GM04504 (cell line): ENCODE results near the gene CBFB.

Experiments
- DNase-seq: peaks from one replicate; pipeline ENCODE4 v3.0.0-alpha.2; 2012; ENCODE audit warnings: low read depth

Gene CBFB

GRCh38 chr16:67129422-67129821 is 100.5 kb downstream of the CBFB start:
- no peak for DNase-seq

DNA sequence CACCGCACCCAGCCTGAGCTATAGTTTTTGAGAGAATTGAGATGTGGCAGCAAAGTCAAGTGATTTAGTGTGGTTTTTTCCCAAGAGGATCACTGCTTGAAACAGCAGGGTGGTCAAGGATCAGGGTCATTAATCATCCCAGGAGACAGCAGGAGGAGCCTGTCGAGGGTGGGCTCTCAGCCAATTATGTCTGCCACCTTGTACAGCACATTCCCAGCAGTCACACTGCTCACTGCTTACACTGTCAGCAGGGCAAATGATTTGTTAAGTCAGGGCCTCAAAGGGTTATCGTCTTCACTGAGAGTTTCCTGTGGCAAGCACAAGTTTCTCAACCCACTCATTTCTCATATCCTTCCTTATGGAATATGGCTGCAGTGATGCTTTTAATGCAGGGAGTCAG is 108.7 kb downstream of the CBFB start:
- no peak for DNase-seq

- DNase-seq: no peak
Observed at GRCh38 chr16:67141391-67141790, 112.4 kb downstream of the CBFB start.

- no peak for DNase-seq
Observed at GRCh38 chr16:67142342-67142741, 113.4 kb downstream of the CBFB start.

GRCh38 chr16:67144943-67145342 is 116.0 kb downstream of the CBFB start:
- DNase-seq: no peak

GRCh38 chr16:67145746-67146145 is 116.8 kb downstream of the CBFB start:
- no peak for DNase-seq

GRCh38 chr16:67146523-67147357 is 117.8 kb downstream of the CBFB start:
- DNase-seq: no peak

DNA sequence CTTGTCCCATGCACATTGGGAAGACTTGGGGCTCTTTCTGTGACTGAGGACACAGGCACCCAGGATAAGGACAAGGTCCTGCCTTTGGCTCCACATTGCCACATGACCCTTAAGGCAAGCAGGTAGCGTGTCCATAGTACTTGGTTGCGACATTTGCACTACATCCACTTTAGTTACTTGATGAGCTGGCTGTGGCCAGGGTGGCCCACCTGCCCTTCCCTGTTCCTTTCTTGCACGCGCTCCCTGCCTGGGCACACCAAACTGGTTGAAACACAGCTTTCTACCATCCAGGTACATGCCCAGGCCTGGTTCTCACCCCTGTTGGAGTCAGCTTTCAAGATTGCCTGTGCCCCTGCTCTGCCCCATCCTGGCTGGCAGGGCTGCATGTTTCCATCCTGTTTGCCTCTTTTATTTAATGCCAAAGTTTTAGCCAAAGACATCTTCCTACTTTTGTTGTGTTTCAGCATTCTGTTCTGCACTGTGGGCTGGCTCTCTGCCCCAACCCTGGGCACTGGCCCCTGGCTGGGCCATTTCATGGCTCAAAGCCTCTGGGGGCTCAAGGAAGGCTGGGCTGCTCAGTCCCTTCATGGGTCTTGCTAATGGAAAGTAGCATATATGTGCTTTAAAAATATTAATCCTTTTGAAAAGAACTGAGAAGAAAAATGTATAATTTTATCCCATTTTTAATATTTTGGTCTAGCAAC is 118.6 kb downstream of the CBFB start:
- no peak for DNase-seq

GRCh38 chr16:67148221-67148620 is 119.3 kb downstream of the CBFB start:
- no peak for DNase-seq

- no peak for DNase-seq
Observed at GRCh38 chr16:67148656-67149275, 119.8 kb downstream of the CBFB start.

DNA sequence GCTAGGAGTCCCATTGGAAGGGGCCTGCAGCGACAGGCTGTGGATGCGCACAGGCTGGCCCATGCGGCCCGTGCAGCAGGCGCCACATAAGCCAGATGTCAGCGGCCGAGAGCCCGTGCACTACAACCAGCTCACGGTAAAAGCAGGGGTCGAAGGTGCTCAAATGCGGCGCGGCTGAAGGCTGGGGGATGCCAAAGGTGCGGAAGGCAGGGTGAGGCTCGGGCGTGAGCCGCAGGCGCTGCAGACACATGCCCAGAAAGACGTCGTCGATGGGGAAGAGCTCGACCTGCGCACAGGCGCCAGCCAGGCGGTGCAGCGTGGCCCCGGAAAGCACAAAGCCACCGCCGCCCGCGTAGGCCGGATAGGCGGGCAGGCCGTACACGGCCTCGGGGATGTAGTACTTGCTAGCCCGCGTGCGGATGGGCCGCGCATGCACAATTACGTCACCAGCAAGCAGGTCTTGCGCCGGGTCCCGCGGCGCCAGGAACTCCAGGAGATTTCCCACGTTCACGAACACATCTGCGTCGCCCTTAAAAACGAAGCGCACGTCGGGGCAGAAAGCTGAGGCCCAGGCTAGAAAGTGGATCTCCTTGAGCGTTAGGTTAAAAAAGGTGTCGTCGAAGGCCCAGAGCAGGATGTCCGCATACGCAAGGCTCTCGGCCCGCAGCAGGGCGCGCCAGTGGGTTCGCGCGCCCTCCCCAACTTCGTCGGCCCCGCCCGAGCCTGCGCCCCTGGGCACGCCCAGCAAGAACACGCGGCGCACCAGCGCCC is 120.5 kb downstream of the CBFB start:
- DNase-seq: no peak

- DNase-seq: no peak
Observed at GRCh38 chr16:67150047-67150832, 121.3 kb downstream of the CBFB start.
